WERI-Rb-1 (cell line): ENCODE results near the gene ARHGEF37.

ENCODE experiments used
- DNase-seq: peaks from one replicate; pipeline ENCODE4 v3.0.0-alpha.2; 2020
- H3K27ac ChIP-seq: fragments of 250-450 bp; sonication (Bioruptor Pico); 2 replicates; pipeline ENCODE4 v1.5.1; 2020; ENCODE audit warnings: mild to moderate bottlenecking, moderate library complexity
- H3K27me3 ChIP-seq: fragments of 250-450 bp; sonication (Bioruptor Pico); 2 replicates; pipeline ENCODE4 v1.5.1; 2021; ENCODE audit warnings: mild to moderate bottlenecking, low read depth, moderate library complexity; ENCODE audit not compliant: insufficient read depth, severe bottlenecking
- H3K36me3 ChIP-seq: fragments of 250-450 bp; sonication (Bioruptor Pico); 2 replicates; pipeline ENCODE4 v1.5.1; 2020; ENCODE audit warnings: mild to moderate bottlenecking, moderate library complexity
- H3K4me3 ChIP-seq: 2 replicates; pipeline ENCODE4 v1.5.1; 2011; ENCODE audit warnings: low read depth, mild to moderate bottlenecking, control low read depth, low read length
- H3K9me3 ChIP-seq: fragments of 250-450 bp; sonication (Bioruptor Pico); 2 replicates; pipeline ENCODE4 v1.5.1; 2021; ENCODE audit warnings: mild to moderate bottlenecking, moderate library complexity; ENCODE audit not compliant: severe bottlenecking
- CTCF ChIP-seq: IDR thresholded peaks from 2 replicates; pipeline ENCODE4 v1.5.1; 2011; ENCODE audit warnings: low read depth, mild to moderate bottlenecking, control low read depth, inconsistent platforms, low read length

ARHGEF37 gene

GRCh38 chr5:149683964-149684363 lies 102.7 kb downstream of the ARHGEF37 start:
- no peaks in the 10 kb centered on the region for H3K27me3 ChIP-seq
- H3K4me3 ChIP-seq, result no peak overlapping the region
- H3K27ac ChIP-seq, result no peak overlapping the region
- no peak for DNase-seq
- no peak for TF ChIP-seq CTCF
- no peaks in the 10 kb centered on the region for H3K9me3 ChIP-seq
- no peaks in the 10 kb centered on the region for H3K36me3 ChIP-seq

GRCh38 chr5:149684371-149684770 lies 103.1 kb downstream of the ARHGEF37 start:
- no peaks in the 10 kb centered on the region for H3K27me3 ChIP-seq
- H3K9me3 ChIP-seq, result no peaks in the 10 kb centered on the region
- no peak for TF ChIP-seq CTCF
- no peak overlapping the region for H3K4me3 ChIP-seq
- DNase-seq, result no peak
- H3K27ac ChIP-seq, result no peak overlapping the region
- no peaks in the 10 kb centered on the region for H3K36me3 ChIP-seq
